Stimulated activated CD8-positive, alpha-beta memory T cell treated with anti-CD3 and anti-CD28 coated beads, Interleukin-12 subunit alpha, Interleukin-12 subunit beta, amount 100 ng/mL, for 4 hours (primary cell): ENCODE data around the gene SUN1.
"Not testable (repeated sequence)": the region's sequence is repeated elsewhere in the genome, so short reads cannot be mapped to it uniquely, and the experiment has no call there.

ENCODE experiments used
- DNase-seq: peaks from one replicate; pipeline ENCODE4 v3.0.0-alpha.2; 2020; ENCODE audit warnings: low read depth

Gene SUN1

DNA sequence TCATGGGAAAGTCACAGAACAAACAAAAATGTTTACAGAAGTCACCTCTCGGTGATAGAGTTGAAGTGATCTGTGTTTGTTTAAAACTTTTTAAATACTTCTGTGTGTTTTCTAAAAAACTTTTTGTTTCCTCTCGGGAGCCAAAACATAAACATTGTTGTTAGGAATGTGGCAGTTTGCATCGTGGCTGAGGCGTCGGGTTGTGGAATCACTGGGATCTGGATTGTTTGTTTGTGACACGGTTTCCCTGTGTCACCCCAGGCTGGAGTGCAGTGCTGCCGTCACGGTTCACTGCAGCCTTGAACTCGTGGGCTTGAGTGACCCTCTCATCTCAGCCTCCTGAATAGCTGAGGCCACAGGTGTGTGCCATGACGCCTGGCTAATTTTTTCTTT is 29.0 kb upstream of the SUN1 start:
- no peak for DNase-seq

DNA sequence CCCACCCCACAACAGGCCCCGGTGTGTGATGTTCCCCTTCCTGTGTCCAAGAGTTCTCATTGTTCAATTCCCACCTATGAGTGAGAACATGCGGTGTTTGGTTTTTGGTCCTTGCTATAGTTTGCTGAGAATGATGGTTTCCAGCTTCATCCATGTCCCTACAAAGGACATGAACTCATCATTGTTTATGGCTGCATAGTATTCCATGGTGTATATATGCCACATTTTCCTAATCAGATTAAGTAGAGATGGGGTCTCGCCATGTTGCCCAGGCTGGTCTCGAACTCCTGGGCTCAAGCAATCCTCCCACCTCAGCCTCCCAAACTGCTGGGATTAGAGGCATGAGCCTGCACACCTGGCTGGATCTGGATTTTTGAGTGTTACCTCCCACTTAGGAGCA is 28.5 kb upstream of the SUN1 start:
- not testable (repeated sequence) for DNase-seq

DNA sequence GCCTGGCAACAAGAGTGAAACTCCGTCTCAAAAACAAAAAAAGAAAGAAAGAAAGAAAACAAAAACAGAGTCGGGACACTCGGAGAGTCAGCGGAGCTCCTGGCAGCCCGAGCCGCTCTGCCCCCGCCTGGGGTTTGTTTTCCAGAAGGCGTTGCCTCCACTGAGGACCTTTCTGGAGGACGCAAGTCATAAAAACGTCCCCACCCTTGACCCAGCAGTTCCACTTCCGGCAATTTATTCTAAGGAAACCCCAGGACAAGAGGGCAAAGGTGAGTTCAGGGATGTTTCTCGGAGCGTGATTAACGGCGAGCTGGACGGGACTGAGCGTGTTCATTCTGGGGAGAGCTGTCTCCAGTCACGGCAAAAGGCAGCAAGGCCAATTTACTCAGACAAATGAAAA is 27.0 kb upstream of the SUN1 start:
- no peak for DNase-seq

DNA sequence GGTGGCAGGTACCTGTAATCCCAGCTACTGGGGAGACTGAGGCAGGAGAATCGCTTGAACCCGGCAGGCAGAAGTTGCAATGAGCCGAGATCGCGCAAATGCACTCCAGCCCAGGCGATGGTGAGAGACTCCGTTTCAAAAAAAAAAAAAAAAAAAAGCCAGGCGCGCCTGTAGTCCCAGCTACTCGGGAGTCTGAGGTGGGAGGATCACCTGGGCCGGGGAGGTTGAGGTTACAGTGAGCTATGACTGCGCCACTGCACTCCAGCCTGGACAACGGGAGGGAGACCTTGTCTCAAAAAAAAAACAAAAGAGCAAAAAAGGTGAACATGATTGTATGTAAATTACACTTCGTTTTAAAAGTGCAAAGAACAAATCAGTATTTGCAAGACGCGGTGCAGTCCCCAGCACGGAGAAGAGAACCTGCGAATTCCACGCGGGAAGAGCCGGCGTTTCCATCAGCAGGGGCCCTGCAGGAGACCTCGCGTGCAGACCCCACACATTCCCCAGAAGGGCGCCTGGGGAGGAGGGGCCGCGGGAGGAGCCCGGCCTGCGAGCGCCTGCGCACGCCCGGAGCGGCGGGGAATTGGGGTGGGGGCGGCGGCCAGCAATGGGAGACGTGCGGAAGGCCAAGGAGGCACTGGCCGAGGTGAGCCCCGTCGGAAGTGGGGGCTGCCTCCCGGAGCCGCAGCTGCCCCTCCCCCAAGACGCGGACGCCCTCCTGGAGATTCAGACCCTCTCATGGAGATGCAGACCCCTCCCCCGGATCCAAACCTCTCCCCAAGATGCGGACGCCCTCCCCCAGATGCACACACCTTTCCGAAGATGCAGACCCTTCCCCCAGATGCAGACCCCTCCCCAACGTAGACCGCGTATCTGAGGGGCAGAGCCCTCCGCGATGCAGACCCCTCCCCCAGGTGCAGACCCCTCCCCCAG is 16.7 kb upstream of the SUN1 start:
- no peak for DNase-seq

DNA sequence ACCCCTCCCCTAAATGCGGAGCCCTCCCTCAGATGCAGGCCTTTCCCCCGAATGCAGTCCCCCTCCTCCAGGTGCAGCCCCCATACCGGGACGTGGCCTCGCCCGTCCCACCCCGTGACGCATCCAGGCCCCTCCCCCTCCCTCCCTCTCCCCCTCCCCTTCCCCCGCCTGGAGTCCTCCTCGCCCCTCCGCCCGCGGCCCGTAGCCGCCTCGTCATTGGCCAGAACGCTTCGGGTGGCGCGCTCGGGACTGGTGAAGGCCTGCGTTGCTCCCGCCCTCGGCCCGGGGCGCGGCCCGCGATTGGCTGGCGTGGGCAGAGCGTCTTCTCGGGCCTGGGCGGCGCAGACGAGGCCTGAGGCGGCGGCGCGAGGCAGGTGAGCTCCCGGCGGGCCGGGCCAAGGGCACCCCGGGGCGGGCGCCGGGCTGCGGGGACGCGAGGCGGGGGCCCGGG is 16.0 kb upstream of the SUN1 start:
- DNase-seq: peak; percentile 94

DNA sequence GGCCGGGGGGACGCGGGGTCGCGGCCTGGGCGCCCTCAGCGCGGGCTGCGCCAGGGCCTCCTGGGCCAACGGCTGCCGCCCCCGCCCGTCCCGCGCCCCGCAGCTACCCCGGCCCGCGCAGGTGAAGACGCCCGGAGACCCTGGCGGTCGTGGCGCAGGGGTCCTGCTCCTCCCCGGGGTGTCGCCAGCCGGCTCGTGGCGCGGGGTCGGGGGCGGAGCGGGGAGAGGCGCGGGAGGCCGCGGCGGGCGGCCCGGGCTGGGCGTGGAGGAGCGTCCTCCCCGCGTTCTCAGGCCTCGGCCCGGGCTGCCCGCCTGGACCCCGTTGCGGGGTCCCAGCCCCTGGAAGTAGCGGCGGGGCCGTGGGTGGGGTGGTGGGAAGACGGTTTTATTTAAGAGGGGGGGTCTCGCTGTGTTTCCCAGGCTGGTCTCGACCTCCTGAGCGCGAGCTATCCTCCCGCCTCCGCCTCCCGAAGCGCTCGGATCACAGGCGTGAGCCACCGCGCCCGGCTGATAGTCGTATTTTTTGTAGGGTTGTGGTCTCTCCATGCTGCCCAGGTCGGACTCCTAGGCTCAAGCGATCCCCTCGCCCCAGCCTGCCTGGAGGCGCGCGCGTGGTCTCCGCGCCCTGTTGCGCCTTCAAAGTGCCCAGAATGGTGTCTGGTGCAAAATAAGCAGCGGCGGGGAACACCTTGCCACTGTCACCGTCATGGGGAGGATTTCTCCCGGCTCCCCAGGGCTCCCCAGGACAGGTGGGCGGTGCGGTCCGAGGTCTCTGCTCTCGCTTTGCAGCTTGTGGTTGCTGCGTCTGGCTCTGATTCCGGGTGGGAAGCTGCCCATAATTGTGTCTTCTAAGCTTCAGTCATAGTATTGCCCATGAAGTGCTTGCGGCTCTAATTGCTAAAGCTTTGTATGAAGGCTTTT is 15.3 kb upstream of the SUN1 start:
- DNase-seq: peak; percentile 16

DNA sequence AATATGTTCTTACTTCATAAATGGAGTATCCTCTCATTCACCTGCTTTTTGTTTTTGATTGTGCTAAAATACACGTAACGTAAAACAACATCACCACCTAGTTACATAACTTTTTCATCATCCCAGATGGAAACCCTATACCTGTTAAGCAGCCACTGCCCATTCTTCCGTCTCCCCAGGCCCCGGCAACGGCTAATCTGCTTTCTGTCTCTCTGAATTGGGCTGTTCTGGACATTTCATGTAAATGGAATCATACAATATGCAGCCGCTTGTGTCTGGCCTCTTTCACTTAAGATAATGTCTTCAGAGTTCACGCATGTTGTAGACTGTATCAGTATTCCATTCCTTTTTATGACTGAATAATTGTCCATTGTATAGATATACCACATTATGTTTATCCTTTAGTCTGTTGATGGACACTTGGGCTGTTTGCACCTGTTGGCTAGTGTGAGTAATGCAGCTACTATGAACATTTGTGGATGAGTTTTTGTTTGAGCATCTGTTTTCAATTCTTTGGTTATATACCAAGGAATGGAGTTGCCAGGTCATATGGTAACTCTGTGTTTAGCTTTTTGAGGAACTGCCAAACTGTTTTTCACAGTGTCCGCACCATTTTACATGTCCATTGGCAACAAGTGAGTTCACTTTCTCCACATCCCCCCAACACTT is 14.1 kb upstream of the SUN1 start:
- no peak for DNase-seq

DNA sequence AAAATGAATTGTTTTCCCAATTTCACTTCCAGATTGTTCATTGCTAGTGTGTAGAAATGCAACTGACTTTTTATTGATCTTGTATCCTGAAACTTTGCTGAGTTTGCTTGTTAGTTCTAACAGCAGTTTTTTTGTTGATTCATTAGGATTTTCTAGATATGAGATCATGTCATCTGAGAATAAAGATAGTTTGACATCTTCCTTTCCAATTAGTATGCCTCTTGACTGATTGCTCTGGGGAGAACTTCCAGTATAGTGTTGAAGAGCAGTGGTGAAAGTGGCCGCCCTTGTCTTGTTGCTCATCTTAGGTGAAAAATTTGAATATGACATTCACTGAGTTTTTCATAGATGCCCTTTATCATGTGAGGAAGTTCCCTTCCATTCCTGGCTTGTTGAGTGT is 11.9 kb upstream of the SUN1 start:
- no peak for DNase-seq

DNA sequence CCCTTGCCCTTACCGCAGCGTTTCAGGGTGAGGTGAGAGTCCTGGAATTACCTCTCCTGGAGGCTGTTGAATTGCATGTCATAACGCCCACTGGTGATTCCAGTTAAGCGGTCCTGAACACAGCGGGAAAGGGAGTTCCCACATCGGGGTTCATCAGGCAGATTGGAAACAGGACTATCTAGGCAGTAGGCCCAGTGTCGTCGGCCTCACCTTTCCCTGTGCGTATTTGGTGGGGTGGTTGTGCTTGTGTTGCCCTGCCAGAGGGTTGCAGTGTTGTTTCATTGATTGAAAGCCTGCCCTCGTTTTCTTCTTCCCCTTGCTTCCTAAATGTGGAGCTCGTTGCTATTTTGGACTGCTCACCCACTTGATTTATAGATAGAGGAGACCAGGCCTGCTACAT is 10.6 kb upstream of the SUN1 start:
- DNase-seq: no peak

DNA sequence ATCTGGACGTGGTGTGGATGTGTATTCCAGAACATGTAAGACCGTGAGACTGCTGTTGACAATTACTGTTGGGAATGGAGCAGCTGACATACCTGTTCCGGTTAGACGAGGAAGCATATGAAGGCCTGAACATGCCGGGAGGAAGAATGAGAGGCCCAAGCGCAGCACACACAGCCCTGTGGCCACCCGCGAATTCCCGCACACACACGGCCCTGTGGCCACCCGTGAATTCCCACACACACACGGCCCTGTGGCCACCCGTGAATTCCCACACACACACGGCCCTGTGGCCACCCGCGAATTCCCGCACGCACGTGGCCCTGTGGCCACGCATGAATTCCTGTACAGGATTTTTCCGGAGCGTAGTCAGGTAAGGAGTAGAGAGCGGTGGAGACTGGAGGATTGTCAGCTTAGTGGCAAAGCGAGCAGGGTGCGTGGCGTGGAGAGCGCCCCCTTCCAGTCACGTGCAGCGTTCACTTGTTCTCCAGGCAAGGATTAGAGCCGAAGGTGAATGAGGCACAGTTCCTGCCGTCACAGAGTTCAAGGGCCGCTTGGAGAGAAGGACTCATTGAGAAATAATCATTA is 9.5 kb upstream of the SUN1 start:
- no peak for DNase-seq

DNA sequence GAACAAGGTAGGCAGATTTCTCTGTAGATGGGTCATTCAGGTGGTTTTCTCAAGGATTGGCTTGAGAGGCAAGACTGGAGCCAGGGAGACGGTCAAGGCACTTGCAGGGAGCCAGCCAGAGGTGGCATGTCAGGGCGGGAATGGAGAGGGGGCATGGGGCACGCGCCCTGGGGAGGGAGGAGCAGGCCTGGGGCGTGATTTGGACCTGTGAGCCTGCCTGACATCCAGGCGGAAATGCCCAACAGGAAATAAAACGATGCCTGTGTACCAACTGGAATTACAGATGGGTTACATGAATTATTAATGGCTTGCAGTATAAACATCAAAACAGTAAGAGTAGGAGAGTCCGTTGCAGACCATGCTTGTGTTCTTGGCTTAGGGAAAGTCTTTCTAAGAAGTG is 8.6 kb upstream of the SUN1 start:
- no peak for DNase-seq

DNA sequence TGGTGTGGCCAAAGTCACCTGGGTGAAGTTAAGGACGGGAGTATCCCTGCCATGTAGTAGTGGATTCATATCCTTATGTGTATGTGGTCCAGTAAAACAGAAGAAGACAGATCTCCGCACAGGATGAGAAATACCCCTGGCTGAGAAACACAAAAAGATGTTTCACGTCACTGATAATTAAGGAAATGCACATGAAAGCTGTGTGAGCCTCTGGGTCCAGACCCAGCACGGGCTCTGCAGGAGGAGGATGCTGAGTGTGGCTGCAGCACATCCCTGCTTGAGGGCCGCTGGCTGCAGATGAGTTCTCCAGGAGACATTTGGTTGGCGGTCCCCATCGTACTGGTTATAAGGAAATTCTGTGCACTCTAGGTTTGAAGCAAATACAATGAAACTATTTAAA is 8.2 kb upstream of the SUN1 start:
- no peak for DNase-seq

DNA sequence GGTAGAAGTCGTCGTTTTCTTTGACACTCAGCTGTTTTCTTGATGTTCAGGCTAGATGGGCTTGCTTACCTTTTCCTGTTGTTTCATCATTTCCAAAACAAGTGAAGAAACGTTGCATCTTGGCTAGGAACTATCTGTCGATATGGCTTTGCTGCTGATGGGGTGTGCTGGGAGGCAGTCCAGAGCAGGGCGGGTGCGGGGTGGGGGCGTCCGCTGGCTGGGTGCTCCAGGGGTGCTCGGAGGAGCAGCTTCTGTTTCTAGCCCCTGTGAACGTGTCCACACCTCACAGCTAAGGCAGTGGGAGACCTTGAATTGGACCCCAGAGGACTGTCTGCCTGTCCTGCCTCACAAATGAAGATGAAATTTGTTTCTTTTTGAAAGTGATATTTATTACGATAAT is 7.6 kb upstream of the SUN1 start:
- no peak for DNase-seq

DNA sequence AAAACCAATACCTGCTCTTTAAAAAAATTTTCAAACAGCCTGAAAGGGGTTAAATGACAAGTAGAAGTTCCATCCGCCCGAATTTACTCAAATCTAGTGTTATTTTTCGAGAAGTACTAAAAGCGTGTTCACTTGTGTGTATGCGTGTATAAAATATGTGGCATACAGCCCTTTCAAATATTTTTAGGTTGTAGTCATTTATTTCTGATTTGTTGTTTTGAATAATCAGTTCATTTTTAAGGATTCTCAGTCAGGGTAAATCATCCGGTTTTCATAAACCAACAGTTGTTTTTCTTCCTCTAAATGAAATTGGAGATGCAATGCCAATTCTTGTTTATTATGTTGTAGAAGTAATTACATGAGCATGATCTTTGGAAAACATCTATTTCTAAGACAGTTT is 6.9 kb upstream of the SUN1 start:
- DNase-seq: no peak

DNA sequence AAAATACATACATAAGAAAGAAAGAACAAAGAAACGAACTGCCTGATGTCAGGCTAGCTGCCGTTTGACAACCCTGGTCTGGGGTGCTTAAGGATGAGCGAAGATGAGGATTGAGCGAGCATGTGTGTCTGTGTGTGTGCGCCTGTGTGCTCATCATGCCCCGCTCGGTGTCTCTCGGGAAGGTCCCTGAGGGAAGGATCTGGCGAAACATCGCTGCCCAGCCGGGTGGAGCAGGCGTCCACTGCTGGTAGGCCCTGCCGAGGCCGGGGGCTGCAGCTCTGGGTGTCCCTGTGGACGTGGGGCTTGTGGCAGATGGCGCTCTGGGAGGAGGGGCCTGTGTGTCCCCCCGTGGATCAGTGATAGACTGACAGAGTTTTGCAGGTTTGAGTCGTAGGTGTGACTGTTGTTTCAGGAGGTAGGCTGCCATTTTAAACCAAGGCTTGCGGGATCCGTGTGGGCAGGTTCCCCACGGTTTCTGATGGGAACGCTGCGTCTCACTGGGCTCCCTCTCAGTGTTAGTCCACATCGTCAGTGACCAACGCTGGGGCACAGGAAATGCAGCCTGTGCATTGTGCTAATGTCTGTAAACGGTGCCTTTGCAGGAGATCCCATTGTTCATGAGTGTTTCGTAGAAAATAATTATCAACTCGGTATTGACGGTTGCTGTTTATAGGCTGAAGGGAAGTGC is 5.9 kb upstream of the SUN1 start:
- no peak for DNase-seq

DNA sequence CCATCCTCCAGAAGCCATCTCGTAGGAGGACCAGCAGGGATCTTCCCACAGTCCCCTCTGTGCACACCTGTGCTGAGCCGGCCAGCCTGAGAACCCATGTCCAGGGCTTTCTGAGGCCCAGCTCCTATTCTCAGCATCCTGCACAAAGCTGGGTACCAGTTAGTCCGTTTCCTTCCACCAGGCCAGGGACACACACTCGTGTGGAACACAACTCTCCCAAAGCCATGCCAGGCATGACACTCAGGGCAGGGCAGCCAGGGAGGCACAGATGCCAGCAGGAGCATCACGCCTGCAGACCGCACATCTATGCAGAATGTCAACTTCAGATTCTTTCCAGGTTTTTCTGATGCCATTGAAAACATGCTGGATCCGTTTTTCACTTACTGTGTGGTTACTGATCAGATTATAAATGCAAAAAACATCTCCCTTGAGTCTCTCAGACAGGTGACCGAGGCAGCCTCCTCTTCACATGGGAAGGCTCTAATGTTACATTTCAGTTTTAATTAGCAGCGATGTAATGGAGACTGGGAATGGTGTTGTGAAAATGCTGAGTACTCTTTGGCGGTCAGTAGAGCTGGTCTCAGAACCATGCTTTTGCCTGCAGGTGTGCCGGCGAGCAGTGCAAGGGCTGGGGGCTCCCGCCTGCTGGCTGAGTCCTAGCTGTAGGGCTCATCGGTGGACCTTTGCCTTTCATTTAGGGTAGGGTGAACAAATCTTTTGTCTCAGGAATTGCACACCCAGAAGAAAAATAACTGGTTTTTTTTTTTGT is 3.3 kb upstream of the SUN1 start:
- DNase-seq: no peak

DNA sequence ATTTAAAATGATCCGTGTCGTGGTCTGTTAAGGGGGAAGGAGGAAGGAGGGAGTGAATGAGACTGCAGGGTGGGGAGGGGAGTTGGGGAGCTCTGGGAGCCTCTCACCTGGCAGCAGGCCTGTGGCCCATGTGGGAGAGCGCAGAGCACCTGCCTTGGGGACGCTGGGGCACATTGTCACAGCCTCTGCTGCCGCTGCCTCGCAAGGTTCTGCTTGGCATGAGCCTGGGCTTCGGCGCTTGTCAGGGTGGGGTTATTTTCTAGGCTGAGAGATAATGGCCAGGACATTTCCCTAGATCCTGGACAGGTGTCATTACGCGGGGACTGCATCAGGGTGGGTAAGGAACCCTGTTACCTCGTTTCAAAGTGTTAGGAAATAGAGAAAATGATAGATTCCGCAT is 2.2 kb upstream of the SUN1 start:
- DNase-seq: no peak

DNA sequence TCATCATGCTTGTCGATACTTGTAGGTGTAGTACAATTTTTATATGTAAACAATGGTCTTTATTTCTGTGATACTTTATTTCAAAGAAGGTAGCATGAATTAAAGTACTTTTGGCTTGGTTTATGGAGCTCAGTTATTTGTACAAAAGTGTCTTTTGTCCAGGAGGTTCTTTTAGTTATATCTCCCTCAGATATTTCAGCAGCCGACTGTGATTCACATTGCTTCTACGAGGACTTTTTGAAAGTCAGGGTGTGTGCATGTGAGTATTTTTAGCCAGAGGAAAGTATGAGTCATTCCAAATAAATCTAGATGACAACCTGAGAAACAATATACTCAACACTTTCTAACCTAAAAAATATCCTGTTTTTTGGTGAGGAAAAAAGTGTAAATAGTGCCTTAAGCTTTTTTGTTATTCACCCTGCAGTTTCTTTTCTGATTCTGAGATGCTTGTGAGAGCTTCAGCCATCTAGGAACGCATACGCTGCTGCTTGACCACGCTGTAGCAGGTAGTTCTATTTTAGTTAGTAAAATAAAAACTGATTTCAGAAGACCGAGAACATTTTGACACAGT is 595 bp upstream of the SUN1 start:
- no peak for DNase-seq

DNA sequence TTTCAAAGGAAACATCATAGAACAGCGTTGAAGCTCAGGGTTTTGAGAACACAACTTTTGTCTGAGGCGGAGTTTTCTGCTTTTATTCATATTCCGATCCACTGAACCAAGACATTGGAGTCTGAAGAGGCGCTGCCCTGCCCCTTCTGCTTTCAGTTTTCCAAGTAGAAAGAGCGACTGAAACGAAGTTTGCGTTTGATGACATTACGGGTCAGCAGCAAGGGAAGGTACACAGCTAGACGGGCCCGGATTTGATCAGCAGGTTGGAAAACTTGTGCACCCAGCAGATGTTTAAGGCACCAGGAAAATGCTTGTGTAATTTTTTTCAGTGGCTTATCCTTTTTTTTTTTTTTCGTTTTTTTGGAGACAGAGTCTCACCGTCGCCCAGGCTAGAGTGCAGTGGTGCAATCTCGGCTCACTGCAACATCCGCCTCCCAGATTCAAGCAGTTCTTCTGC is 720 bp downstream of the SUN1 start:
- no peak for DNase-seq

DNA sequence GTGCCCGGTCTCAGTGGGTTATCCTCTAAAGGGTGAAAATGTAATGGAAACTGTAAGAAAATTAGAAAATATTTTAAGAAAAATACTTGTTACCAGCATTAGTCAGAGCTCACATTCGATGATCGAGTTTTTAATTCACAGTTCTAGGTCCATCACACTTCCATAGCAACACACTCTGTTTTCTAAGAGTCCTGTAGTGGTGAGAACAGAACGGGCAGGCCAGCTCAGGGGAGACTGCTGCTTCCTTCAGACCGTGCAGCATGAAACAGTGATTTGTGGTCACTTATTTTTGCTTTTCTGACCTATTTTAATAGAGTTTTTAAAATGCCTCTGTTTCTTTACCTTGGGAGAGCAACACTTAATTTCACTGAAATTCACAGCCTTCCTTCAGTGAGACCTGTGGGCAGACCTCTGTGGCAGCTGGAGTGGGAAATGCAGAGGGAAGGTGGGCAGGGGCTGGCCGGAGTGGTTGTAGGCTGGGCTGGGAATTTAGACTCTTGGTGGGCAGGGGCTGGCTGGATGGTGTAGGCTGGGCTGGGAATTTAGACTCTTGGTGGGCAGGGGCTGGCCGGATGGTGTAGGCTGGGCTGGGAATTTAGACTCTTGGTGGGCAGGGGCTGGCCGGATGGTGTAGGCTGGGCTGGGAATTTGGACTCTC is 1.5 kb downstream of the SUN1 start:
- DNase-seq: no peak
